H9 (cell line): Measurements from ENCODE around the gene TOMM7. TPM values are rescaled to one million over a fixed set of nuclear protein-coding genes. Genes with fewer than 3 reads are reported as not detected.
A peak's percentile ranks its signal among the peaks of the same experiment; 100 is the strongest.

ENCODE experiments used
- DNase-seq: peaks from one replicate; pipeline ENCODE4 v3.0.0-alpha.2; 2017
- H2AFZ ChIP-seq: one replicate; pipeline ENCODE4 v1.6.1; 2013; ENCODE audit warnings: mild to moderate bottlenecking, low read length, control low read depth, moderate library complexity
- H2AK5ac ChIP-seq: 2 replicates; pipeline ENCODE4 v1.6.1; 2013; ENCODE audit warnings: low read length, control low read depth, mixed read lengths; ENCODE audit not compliant: insufficient read length
- H2BK120ac ChIP-seq: one replicate; pipeline ENCODE4 v1.6.1; 2013; ENCODE audit warnings: low read depth, mild to moderate bottlenecking, low read length, control low read depth, inconsistent platforms; ENCODE audit not compliant: poor library complexity, severe bottlenecking
- H2BK12ac ChIP-seq: 2 replicates; pipeline ENCODE4 v1.6.1; 2013; ENCODE audit warnings: low read length, control low read depth, mixed read lengths, low read depth; ENCODE audit not compliant: insufficient read length
- H2BK15ac ChIP-seq: 2 replicates; pipeline ENCODE4 v1.6.1; 2013; ENCODE audit warnings: low read depth, low read length, control low read depth
- H2BK20ac ChIP-seq: one replicate; pipeline ENCODE4 v1.6.1; 2013; ENCODE audit warnings: low read depth, mild to moderate bottlenecking, low read length, control low read depth, inconsistent platforms; ENCODE audit not compliant: poor library complexity, severe bottlenecking
- H2BK5ac ChIP-seq: 2 replicates; pipeline ENCODE4 v1.6.1; 2013; ENCODE audit warnings: low read length, control low read depth, mixed read lengths; ENCODE audit not compliant: insufficient read length
- H3K14ac ChIP-seq: 2 replicates; pipeline ENCODE4 v1.6.1; 2013; ENCODE audit warnings: low read length, control low read depth; ENCODE audit not compliant: insufficient read depth
- H3K18ac ChIP-seq: 2 replicates; pipeline ENCODE4 v1.6.1; 2013; ENCODE audit warnings: low read depth, mild to moderate bottlenecking, mixed read lengths, low read length, control low read depth; ENCODE audit not compliant: insufficient read length
- H3K23ac ChIP-seq: 2 replicates; pipeline ENCODE4 v1.6.1; 2013; ENCODE audit warnings: low read length, control low read depth, mixed read lengths, low read depth; ENCODE audit not compliant: insufficient read length
- H3K23me2 ChIP-seq: 2 replicates; pipeline ENCODE4 v1.6.1; 2013; ENCODE audit warnings: low read depth, mild to moderate bottlenecking, mixed read lengths, low read length, control low read depth; ENCODE audit not compliant: insufficient read length, poor library complexity, severe bottlenecking
- H3K27ac ChIP-seq: 2 replicates; pipeline ENCODE4 v1.5.1; 2013; ENCODE audit warnings: low read length, control low read depth, mixed read lengths, low read depth; ENCODE audit not compliant: insufficient read length
- H3K27me3 ChIP-seq: 2 replicates; pipeline ENCODE4 v1.6.1; 2013; ENCODE audit warnings: low read length, control low read depth, inconsistent platforms; ENCODE audit not compliant: insufficient read depth
- H3K4ac ChIP-seq: 2 replicates; pipeline ENCODE4 v1.6.1; 2013; ENCODE audit warnings: low read depth, mild to moderate bottlenecking, control low read depth, inconsistent platforms, low read length, moderate library complexity
- H3K4me1 ChIP-seq: 2 replicates; pipeline ENCODE4 v1.6.1; 2013; ENCODE audit warnings: low read length, control low read depth, inconsistent platforms; ENCODE audit not compliant: insufficient read depth
- H3K4me2 ChIP-seq: 2 replicates; pipeline ENCODE4 v1.6.1; 2013; ENCODE audit warnings: low read length, control low read depth, mixed read lengths; ENCODE audit not compliant: insufficient read length, insufficient read depth
- H3K56ac ChIP-seq: 2 replicates; pipeline ENCODE4 v1.6.1; 2013; ENCODE audit warnings: low read depth, mild to moderate bottlenecking, mixed read lengths, low read length, control low read depth; ENCODE audit not compliant: insufficient read length
- H3K79me1 ChIP-seq: 2 replicates; pipeline ENCODE4 v1.6.1; 2013; ENCODE audit warnings: low read depth, mild to moderate bottlenecking, moderate library complexity, low read length, control low read depth, inconsistent platforms; ENCODE audit not compliant: insufficient read depth, poor library complexity, severe bottlenecking
- H3K79me2 ChIP-seq: 2 replicates; pipeline ENCODE4 v1.6.1; 2013; ENCODE audit warnings: low read length, control low read depth, inconsistent platforms; ENCODE audit not compliant: insufficient read depth
- H3K9ac ChIP-seq: 2 replicates; pipeline ENCODE4 v1.6.1; 2013; ENCODE audit warnings: low read length, control low read depth, mixed read lengths; ENCODE audit not compliant: insufficient read length; ENCODE audit errors: extremely low read depth
- H3K9me3 ChIP-seq: one replicate; pipeline ENCODE4 v1.6.1; 2013; ENCODE audit warnings: low read depth, low read length, inconsistent platforms; ENCODE audit not compliant: control insufficient read depth
- H3T11ph ChIP-seq: one replicate; pipeline ENCODE4 v1.6.1; 2013; ENCODE audit warnings: mild to moderate bottlenecking, low read length, control low read depth, inconsistent platforms
- H4K20me1 ChIP-seq: one replicate; pipeline ENCODE4 v1.6.1; 2013; ENCODE audit not compliant: control insufficient read depth, insufficient read length, insufficient read depth
- H4K5ac ChIP-seq: 2 replicates; pipeline ENCODE4 v1.6.1; 2013; ENCODE audit warnings: low read depth, mild to moderate bottlenecking, mixed read lengths, low read length, control low read depth; ENCODE audit not compliant: insufficient read length
- H4K8ac ChIP-seq: replicated peaks from 2 replicates; pipeline ENCODE4 v1.6.1; 2013; ENCODE audit warnings: low read length, control low read depth, mixed read lengths, low read depth; ENCODE audit not compliant: insufficient read length
- H4K91ac ChIP-seq: 2 replicates; pipeline ENCODE4 v1.6.1; 2013; ENCODE audit warnings: low read depth, mild to moderate bottlenecking, moderate library complexity, mixed read lengths, low read length, control low read depth; ENCODE audit not compliant: insufficient read length
- H3K27ac Mint-ChIP-seq, 3 experiments: 2 replicates in 2 of 3; 3 replicates in 1 of 3; pipeline ENCODE4 v1.8.0; 2020 to 2021; ENCODE audit warnings: mixed read lengths in 3 of 3, mild to moderate bottlenecking in 1 of 3, moderate library complexity in 1 of 3
- H3K27me3 Mint-ChIP-seq: 2 replicates; pipeline ENCODE4 v1.8.0; 2021; ENCODE audit warnings: low read depth, mild to moderate bottlenecking, moderate library complexity, mixed read lengths
- H3K36me3 Mint-ChIP-seq, 3 experiments: 2 replicates in 2 of 3; 3 replicates in 1 of 3; pipeline ENCODE4 v1.8.0; 2020 to 2021; ENCODE audit warnings: low read depth in 3 of 3, mixed read lengths in 3 of 3; ENCODE audit not compliant: insufficient read depth in 1 of 3
- H3K4me1 Mint-ChIP-seq, 2 experiments: 2 replicates each; pipeline ENCODE4 v1.8.0; 2020; ENCODE audit warnings: mixed read lengths in 2 of 2
- H3K4me3 Mint-ChIP-seq, 2 experiments: 2 replicates in 1 of 2; 3 replicates in 1 of 2; pipeline ENCODE4 v1.8.0; 2020 to 2021; ENCODE audit warnings: mild to moderate bottlenecking in 2 of 2, mixed read lengths in 2 of 2, moderate library complexity in 1 of 2
- H3K9me3 Mint-ChIP-seq, 2 experiments: 2 replicates in 1 of 2; 3 replicates in 1 of 2; pipeline ENCODE4 v1.8.0; 2020; ENCODE audit warnings: mild to moderate bottlenecking in 2 of 2, mixed read lengths in 2 of 2, moderate library complexity in 1 of 2
- WGBS: extraction: QIAGEN DNeasy Blood & Tissue Kit; methylation state at CpG from one replicate; pipeline ENCODE4 v1.1.7; 2013; ENCODE audit warnings: missing lambda C conversion rate, low lambda C conversion rate, mixed read lengths; ENCODE audit not compliant: insufficient read length; ENCODE audit errors: extremely low coverage; 5-methylcytosine and 5-hydroxymethylcytosine counted together
- total RNA-seq: library from RNA; stranded (reverse); gene quantifications from 2 replicates; pipeline ENCODE4 v1.2.1, GENCODE V29; 2021
- TF ChIP-seq, protein P1 (sequence below): fragments of 200-600 bp; sonication (generic); conservative IDR thresholded peaks from 3 replicates; pipeline ENCODE4 v1.8.0; 2021; ENCODE audit warnings: antibody characterized with exemption, mild to moderate bottlenecking

TOMM7 gene
- total RNA-seq, 1 experiment from 2014 or later, result 368 TPM

GRCh38 chr7:22858274-22858639, 35.6 kb upstream of the TOMM7 start:
- Histone ChIP-seq H2BK5ac (no peak overlapping the region), H2AK5ac (no peak overlapping the region), H3K4ac (no peak overlapping the region), H3T11ph (no peak overlapping the region), H3K23me2 (peaks cover 13% of the 10 kb centered on the region), H3K4me1 (peaks cover 4% of the 10 kb centered on the region; the same call in 1 of the 2 replicates), H3K79me1 (no peaks in the 10 kb centered on the region), H2BK12ac (no peak overlapping the region), H3K27ac (peak overlapping the region; percentile 91), H3K14ac (no peak overlapping the region), H3K4me2 (no peak overlapping the region), H3K9ac (no peak overlapping the region), H3K9me3 (no peaks in the 10 kb centered on the region), H3K79me2 (no peaks in the 10 kb centered on the region), H3K18ac (no peak overlapping the region), H3K23ac (no peak overlapping the region), H2BK120ac (no peak overlapping the region), H3K56ac (no peak overlapping the region), H2AFZ (no peak overlapping the region), H2BK15ac (no peak overlapping the region), H4K91ac (no peak overlapping the region), H3K27me3 (no peaks in the 10 kb centered on the region), H2BK20ac (no peak overlapping the region), H4K5ac (no peak overlapping the region), H4K20me1 (no peaks in the 10 kb centered on the region), H4K8ac (no peak overlapping the region)
- no CpG with 5 or more reads among the region's 1 CpG for WGBS
- no peaks in the 10 kb centered on the region for H3K9me3 Mint-ChIP-seq
- TF ChIP-seq, protein P1, sequence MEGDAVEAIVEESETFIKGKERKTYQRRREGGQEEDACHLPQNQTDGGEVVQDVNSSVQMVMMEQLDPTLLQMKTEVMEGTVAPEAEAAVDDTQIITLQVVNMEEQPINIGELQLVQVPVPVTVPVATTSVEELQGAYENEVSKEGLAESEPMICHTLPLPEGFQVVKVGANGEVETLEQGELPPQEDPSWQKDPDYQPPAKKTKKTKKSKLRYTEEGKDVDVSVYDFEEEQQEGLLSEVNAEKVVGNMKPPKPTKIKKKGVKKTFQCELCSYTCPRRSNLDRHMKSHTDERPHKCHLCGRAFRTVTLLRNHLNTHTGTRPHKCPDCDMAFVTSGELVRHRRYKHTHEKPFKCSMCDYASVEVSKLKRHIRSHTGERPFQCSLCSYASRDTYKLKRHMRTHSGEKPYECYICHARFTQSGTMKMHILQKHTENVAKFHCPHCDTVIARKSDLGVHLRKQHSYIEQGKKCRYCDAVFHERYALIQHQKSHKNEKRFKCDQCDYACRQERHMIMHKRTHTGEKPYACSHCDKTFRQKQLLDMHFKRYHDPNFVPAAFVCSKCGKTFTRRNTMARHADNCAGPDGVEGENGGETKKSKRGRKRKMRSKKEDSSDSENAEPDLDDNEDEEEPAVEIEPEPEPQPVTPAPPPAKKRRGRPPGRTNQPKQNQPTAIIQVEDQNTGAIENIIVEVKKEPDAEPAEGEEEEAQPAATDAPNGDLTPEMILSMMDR, result no peak
- peaks cover 36 to 41% of the 10 kb centered on the region in 2 experiments for H3K4me1 Mint-ChIP-seq
- no peaks in the 10 kb centered on the region for H3K27me3 Mint-ChIP-seq
- peaks cover 36 to 69% (median 54%) of the 10 kb centered on the region in 3 experiments for H3K36me3 Mint-ChIP-seq
- no peak for DNase-seq
- no peak overlapping the region for H3K4me3 Mint-ChIP-seq
- peak overlapping the region in 2 of 3 experiments; percentile 80 to 96; a peak in 3 of 7 replicates for H3K27ac Mint-ChIP-seq
